OCI-M2 (cell line): ENCODE results near the gene TJP3.

ENCODE experiments used
- DNase-seq: peaks from one replicate; lab custom pipeline; 2025; ENCODE audit not compliant: unreplicated experiment; lab: John Stamatoyannopoulos, UW

The TJP3 gene

DNA sequence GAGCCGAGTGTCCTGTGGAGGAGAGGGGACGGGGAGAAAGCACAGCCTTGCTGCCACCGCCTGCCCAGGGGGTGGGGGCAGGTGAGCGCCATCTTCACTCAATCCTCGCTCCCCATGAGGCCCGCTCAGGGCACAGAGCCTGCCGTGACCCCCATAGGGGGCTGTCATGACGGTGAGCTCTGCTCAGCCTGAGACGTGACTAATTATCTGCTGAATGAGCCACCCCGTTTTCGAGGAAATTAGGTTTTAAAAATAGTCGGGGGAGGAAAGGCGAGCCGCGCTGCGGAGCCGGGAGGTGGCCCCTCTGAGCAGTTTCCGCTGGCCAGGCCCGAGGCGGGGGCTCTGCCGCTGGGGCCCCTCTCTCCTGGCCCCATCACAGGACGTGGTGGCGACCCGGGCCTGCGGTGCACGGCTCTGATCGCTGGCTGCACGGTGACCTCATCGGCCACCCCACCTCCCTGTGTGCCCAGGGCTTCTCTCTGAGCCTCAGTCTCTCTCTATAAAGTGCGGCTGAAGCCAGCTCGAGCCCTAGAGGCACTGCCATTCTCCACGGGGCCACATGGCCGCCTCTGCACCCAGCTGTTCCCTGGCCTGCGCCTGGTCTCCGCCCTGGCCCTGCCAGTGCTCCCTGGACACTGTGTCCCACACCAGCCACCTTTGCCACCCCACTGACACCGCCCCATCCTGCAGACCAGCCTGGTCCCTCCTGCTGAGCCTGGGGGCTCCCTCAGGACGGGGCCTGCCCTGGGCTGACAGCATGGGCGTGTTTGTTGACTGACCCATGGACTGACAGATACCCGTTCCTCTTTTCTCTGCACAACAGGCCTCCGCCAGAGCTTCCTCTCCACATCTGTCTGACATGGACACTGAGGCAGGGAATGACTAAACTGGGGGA, 36.3 kb upstream of the TJP3 start:
- no peak for DNase-seq

DNA sequence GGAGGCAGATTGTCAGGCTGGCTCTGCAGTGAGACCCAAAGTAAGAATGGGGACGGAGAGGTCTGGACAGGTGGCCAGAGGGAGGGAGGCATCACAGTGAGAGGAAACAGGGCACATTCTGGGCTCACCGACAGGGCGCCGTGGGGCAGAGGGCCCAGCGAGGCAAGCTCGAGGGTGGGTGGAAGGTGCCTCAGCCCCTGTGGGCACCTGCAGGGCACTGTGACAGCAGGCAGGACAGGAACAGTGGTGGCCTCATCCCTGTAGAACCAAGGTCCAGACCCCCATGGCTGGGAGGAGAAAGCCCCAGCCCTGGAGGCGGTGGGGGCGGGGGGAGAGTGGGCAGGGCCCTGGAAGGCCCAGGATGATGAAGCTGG, 35.6 kb upstream of the TJP3 start:
- no peak for DNase-seq

DNA sequence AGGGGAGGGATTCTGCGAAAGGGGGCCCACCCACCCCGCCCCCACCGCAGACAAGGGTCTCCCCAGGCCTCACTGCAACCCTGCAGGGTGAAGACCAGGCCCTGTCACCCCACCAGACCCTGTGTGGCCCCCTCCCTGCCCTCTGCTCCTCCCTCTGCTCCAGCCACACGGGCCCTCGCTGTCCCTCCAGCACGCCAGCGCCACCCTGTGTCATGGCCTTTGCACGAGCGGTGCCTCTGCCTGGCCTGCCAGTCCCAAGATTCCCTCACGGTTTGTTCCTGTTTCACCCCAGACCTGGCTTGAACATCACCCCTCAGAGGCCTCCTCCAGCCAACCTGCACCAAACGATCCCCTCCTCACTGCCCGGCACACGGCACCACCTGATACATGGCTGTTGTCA, 35.2 kb upstream of the TJP3 start:
- no peak for DNase-seq

DNA sequence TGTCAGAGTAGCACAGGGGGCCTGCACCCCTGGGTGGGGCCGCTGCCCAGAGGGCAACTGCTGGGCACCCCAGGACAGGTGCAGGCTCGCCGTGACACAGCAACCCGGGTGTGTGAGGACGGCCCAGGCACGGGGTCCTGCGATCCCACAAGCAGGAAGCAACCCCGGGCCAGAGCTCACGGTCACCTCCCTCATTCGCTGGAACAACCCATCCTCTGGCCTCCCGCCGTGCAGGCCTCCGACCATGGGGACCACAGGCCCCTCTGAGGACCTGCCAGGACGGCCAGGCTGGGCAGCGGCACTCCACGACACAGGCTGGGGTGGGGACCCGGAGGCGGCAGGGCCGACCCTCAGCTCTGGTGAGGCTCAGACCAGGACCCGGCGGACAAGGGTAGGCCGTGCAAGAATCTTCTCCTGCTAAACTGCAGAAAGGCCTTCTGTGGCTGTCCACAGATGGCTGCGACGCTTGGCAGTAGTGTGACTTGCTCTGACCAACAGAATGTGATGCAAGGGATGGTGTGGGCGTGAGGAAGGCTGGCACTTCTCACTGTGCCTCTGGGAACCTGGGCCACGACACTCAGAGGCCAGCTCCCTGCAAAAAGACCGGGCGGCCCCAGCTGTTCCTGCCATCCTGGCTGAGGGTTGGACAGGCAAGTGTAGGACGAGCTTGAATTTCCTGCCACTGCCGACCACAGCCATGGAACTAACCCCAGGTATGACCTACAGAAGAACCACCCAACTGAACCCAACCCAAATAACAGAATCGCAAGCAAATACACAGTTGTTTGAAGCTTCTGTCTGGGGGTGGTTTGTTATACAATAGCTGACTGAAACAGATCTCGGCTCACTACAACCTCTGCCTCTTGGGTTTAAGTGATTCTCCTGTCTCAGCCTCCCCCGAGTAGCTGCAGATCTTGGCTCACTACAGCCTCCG, 34.4 kb upstream of the TJP3 start:
- DNase-seq, result no peak

DNA sequence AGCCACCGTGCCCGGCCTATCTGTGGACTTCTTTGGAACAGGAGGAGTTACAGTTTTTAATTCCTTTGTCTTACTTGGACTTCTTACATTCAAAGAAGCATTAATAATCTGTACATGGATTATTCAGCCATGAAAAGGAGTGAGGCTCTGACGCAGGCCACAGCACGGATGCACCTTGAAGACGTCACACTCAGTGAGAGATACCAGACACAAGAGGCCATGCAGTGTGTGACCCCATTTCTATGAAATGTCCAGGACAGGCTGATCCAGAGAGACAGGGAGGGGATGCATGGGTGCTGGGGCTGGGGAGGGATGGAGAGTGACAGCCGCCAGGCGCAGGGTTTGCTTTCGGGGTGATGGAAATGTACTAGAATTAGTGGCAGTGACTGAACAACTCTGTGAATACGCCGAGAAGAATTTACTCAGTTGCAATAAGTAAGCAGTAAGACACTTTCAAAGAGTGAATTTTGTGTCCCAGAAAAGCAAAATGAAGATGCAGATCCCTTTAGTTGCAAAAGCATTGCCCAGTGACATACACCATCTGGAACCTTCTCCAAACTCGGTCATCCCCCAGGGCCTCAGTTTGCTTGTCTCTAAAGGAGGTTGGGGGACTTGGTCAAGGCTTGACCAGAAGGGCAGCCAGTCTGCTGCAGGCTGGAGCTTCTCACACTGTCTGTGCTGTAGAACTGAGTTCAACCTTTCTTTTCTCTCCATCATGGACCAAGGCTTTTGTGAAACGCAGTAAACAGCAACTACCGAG, 33.2 kb upstream of the TJP3 start:
- no peak for DNase-seq

DNA sequence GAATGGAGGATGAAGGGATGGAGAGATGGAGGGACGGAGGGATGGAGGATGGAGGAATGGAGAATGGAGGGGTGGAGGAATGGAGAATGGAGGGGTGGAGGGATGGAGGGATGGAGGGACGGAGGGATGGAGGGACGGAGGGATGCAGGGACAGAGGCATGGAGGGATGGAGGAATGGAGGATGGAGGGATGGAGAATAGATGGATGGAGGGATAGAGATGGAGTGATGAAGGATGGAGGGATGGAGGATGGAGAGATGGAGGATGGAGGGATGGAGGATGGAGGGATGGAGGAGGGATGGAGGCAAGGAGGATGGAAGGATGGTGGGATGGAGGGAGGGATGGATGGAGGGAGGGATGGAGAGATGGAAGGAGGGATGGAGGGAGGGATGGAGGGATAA, 30.0 kb upstream of the TJP3 start:
- no peak for DNase-seq

DNA sequence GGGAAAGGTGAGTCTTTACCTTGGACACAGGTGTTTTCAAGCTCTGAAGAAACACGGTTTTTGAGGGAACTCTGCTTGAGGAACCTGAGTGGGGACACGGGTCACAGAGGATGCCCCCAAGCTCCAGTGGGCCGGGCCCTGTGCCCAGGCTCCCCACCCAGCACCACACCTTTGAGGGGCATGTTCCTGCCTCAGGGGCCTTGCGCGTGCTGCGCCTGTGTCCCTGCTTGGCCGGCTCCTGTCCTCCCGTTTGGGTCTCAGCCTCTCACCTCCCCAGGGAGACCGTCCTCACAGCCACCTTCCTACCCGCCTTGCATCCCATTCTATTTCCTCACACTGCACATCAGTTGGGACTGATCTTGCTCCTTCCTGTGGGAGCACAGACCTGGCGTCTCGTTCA, 29.0 kb upstream of the TJP3 start:
- no peak for DNase-seq

DNA sequence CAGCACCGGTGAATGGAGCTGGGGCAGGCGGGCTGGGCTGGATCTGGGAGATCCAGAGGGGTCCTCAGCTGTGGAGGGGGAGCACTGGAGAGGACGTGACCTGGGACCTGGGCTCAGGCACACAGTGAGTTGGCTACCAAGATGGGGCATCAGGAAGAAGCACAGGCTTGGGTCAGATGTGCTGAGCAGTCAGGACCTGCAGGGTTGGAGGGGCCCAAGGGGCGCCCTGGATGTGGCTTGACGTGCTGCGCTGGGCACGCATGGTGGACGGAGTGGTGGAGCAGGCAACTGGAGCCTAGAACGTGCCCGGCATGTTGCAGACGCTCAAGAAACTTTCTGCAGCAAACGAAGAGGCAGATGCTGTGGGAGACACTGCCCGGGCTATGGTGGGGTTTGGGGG, 28.6 kb upstream of the TJP3 start:
- DNase-seq, result no peak

DNA sequence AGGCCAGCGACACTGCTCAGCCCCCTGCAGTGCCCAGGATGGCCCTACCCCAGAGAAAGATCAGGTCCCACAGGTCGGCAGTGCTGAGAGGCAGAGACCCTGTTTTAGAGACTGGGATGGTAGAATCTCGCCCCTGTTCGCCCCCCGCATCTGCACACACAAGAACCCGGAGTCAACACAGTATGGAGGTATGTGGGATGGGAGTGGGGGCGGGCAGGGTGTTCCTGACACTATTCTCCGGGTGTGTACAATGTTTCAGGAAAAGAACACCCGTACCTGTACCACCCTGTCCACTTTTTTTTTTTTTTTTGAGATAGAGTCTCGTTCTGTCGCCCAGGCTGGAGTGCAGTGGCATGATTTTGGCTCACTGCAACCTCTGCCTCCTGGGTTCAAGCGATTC, 27.2 kb upstream of the TJP3 start:
- DNase-seq, result no peak

DNA sequence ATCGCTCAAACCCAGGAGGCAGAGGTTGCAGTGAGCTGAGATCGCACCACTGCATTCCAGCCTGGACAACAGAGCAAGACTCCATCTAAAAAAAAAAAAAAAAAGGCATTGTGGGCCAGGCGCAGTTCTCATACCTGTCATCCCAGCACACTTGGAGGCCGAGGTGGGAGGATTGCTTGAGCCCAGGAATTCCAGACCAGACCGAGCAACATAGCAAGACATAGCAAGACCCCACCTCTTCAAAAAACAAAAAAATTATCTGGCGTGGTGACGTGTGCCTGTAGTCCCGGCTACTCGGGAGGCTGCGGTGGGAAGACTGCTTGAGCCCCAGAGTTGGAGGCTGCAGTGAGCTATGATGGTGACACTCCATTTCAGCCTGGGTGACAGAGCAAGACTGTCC, 25.9 kb upstream of the TJP3 start:
- no peak for DNase-seq

DNA sequence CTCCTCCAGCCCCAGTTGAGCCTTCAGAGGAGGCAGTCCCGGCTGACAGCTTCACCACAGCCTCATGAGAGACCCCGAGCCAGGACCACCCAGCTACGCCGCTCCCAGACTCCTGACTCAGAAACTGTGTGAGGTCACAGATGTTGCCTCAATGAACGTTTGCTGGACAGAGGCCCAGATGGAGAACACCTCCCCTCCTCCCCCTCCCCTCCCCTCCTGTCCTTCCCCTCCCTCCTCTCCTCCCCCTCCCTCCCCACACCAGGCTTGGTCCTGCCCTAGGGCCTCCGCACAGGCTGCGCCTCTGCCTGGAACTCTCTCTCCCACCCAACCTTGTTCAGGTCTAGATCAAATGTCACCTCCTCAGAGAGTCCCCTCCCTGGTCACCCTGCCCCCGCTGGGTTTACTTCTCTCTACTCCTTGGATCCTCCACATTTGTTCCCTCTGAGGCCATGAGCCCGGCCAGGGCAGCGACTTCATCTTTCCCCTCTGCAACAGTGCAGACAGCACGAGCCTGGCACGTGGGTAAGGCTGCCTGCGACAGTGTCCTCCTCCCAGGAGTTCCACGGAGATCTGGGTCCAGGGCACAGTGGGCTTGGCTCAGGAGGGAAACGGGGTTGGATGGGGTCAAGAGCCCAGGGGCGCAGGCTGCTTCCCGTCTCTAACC, 25.3 kb upstream of the TJP3 start:
- no peak for DNase-seq

DNA sequence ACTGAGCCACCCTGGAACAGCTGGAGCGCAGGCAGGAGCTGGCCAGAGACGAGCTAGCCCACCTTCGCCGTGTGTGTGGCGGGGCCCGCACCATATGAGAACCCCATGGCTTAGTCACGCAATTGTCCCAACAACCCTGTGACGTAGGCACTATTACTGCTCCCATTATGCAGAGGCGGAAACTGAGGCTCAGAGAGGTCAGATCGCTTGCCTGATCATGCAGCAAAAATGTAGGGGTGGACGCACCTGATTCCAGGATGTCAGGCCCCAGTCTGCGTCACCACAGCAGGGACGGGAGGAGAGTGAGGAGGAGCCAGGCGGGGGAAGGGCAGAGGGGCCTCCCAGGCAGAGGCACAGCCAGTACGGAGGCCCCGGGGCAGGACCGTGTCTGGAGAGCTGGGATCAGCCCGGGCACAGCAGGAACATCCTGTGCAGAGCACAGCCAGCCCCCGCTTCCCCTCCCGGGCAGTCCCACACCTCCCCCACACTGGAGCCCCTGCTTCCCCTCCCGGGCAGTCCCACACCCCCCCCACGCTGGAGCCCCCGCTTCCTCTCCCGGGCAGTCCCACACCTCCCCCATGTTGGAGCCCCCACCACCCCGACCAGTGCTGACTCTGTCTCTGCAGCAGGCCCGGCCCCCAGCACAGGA, 24.7 kb upstream of the TJP3 start:
- DNase-seq, result no peak

DNA sequence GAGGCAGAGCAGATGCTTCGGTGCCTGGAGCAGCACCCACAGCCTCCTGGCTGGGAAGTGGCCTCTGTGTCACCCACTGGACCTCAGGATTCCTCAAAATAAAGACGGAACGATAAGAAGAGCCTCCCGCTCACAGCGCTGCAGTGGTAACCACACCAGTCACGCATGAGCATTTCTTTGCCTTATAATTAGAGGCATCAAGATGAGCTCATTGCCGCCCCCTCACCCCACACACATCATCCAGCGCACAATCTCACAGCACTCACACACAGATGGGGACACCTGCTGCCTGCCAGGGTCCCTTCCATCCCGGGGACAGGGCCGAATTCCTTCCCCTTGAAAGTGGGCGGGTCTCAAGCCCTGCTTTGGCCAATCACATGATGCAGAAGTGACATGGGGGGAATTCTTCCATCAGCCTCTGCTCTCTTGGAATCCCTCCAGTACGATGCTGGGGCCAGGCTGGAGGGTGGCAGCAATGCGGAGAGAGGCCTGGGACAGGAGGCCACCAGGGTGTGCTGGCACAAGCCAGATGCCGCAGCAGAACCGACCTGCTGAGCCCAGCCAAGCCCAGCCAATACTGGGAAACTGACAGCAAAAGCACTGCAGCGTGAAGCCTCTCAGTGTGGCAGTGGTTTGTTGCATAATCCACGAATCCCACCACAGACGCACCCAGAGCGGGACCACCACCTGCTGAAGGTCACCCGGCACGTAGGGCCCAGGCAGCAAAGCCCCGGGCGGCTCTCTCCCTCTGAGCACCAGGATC, 23.9 kb upstream of the TJP3 start:
- DNase-seq, result no peak

DNA sequence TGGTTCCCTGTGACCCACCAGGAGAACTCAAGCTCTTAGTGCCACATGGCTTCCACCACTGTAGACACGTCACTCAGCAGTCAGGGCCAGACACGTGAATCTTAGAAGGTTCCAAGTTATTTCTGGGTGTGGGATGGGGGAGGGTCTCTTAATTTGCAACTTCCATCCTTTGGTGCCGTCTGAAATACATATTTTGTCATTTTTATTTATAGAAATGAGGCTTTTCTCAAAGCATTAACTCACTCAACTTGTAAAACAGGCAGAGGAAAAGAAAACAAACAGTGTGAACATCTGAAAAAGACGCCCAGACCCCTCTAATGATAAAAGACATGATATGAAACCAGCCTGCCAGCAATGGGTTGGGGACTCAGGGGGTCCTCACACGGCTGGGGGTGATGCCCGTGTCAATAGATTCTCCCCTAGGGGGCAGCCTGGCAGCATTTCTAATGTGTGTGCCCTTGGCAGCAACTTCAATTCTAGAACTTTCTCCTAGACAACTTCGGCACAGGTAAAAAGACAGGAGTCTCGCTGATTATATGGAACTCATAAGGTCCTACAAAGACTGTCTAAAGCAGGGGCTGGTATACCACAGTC, 23.3 kb upstream of the TJP3 start:
- no peak for DNase-seq

DNA sequence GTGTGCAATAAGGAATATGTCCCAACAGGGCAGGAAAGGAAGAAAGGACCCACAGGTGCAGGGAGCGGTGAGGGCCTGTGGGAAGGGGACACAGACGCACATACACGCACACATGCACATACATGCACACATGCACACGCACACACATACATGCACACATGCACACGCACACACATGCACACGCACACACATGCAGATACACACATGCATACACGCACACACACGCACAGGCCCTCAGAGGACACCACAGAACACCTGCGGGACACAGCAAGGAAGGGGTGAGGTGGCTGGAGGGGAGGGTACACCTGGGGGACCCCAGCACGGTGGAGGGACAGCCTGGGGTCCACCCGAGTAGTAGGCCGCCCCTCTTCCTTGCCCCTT, 20.8 kb upstream of the TJP3 start:
- DNase-seq, result no peak

DNA sequence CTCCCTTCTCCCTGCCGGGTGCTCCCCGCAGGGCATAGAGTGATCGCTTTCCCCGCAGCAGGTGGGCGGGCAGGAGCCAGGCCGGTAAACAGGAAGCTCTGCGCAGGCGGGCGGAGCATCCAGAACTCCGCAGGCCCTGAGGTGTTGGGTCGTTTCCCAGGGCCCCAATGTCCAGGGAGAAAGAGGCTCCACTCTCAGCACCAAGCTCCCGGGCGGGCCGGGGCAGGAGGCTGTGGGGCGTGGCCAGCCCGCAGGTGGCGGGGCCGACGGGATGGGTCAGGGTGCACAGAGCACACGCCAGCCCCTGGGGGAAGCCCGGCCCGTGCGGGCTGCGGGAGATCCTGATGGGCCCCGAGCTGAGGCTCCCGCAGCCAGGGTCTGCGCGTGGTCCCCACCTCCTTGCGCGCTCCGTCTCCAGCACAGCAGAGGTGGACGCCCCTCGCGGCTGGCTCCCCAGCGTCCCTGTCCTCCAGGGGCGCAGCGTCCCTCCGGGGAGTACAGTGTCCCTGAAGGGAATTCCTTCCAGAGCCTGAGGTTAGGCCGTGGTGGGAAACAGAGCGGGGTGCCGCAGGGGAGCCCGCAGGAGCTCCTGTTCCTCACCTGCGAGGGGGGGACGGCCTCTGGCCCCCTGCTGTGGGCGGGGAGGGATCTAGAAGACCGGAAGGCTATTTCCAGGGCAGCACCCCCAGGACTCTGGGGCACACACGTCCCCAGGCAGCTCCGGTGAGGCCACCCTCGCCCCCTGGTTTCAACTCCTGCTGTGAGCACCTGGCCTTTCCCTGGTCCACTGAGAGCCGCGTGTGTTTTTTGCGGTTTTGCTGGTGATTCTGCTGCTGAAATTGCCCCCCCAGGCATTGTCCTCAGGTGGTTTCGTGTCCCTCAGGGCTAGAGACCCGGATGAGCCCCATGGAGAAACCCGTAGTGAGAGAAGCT, 20.1 kb upstream of the TJP3 start:
- DNase-seq, result no peak

DNA sequence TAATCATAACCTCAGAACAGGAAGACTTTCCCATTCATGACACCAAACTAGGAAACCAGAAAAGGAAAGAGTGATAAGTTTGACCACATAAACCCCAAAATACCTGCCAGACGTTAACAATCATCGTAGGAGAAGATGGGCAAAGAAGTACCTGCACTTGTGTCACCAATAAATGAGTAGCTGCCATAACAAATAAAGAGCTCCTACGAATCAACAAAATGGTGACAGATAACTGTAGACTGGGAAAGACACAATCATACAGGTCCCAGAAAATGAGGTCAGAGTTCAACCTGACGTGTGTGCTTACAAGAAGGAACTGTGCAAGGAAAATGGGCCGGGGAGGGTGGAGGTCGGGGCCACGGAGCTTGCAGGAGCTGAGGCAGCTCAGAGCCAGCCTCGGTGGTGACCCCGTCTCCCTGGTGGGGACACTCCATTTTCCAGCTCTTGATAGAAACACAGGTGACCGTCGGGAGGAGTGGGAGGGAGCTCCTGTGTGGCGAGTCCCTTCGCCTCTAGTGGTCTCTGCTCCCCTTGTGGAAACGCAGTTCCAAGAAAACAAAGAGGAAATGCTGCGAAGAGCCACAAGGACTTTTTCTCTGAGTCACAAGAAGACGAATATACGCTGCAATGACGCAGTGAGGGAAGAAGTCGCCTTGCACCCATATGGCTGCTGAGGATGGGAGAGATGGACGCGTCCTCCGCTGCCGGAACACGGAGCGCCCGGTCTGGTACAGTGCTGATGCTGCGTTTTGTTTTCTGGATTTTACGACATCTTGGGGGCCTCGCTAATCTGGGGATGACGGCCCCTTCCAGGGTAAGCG, 17.4 kb upstream of the TJP3 start:
- no peak for DNase-seq

DNA sequence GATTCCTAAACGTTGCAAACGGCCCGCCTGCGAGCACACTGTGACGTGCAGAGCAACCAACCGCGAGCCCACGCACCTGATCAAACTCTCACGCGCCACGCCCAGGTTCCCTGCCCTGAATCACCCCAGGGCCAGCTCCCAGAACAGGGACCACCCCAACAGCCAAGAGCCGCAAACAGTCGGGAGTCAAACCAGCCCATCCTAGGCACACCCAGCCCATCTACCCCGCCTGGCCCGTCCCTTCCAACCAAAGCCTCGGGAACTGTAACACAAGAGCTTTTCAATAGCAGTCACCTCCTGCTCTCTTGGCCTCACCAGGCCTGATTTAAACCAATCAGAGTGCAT, 16.8 kb upstream of the TJP3 start:
- DNase-seq, result no peak
